ENCODE measurements around the gene DIP2A.

DNA sequence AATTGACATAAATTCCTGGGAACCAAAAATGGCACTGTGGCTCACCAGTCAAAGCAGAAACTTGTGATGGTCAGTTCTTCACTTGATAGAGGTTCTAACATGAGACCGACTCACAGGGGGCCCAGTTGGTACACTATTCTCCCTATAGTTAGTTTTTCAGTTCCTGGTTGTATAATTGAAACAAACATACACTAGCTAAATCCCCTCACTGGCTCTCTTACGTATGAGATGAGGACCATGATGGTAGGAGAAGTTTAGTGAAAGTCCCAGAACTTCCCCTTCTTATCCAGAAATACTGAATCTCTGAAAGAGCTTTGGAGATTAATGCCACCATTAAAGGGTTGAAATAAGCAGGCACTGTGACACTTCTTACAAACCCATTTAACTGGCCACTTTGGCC lies 148.9 kb downstream of the DIP2A start:
- no peak for TF ChIP-seq POLR2A (IDR thresholded peaks at IDR 0.05)
- TF ChIP-seq CTCF (IDR thresholded peaks at IDR 0.05) = no peak

Data from ovary (tissue), 3 donors.